Kasumi-1 (cell line): ENCODE data around the gene HEATR1.
"Not testable (repeated sequence)": the region's sequence is repeated elsewhere in the genome, so short reads cannot be mapped to it uniquely, and the experiment has no call there.

Experiments
- DNase-seq, 2 experiments: peaks; one replicate each; lab custom pipeline; 2025; lab: John Stamatoyannopoulos, UW

HEATR1 gene

GRCh38 chr1:236509203-236509602 is 95.1 kb downstream of the HEATR1 start:
- no peak for DNase-seq

- no peak for DNase-seq
Measured at GRCh38 chr1:236508593-236509027, 95.7 kb downstream of the HEATR1 start.

GRCh38 chr1:236507022-236507700 is 97.2 kb downstream of the HEATR1 start:
- DNase-seq = no peak

- DNase-seq = not testable (repeated sequence)
Measured at GRCh38 chr1:236504338-236504737, 100.0 kb downstream of the HEATR1 start.

GRCh38 chr1:236502972-236503639 is 101.2 kb downstream of the HEATR1 start:
- DNase-seq = peak; percentile 64 to 65

GRCh38 chr1:236502579-236502971 is 101.7 kb downstream of the HEATR1 start:
- DNase-seq = no peak

GRCh38 chr1:236501093-236501492 is 103.2 kb downstream of the HEATR1 start:
- DNase-seq = no peak
